ENCODE results near the gene KCNK3.

KCNK3 gene

DNA sequence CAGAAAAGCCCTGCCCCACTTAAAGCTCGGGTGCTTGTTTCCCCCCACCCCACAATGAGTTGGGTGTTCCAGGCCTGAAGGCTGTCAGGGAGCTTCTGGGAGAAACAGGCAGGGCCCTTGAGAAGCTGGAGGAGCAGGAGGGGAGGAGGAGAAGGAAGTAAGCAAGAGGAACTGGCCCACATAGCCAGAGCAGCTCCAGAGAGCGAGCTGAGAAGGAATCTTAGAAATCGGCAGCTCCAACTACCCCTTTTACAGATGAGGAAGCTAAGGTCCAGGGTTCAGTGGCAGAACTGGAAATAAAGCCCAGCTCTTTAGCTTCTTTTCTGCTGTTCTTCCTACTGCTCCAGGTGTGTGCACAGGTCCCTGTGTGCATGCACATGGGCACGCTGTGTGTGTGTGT is 12.7 kb upstream of the KCNK3 start:
- TF ChIP-seq, protein P1, sequence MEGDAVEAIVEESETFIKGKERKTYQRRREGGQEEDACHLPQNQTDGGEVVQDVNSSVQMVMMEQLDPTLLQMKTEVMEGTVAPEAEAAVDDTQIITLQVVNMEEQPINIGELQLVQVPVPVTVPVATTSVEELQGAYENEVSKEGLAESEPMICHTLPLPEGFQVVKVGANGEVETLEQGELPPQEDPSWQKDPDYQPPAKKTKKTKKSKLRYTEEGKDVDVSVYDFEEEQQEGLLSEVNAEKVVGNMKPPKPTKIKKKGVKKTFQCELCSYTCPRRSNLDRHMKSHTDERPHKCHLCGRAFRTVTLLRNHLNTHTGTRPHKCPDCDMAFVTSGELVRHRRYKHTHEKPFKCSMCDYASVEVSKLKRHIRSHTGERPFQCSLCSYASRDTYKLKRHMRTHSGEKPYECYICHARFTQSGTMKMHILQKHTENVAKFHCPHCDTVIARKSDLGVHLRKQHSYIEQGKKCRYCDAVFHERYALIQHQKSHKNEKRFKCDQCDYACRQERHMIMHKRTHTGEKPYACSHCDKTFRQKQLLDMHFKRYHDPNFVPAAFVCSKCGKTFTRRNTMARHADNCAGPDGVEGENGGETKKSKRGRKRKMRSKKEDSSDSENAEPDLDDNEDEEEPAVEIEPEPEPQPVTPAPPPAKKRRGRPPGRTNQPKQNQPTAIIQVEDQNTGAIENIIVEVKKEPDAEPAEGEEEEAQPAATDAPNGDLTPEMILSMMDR (IDR thresholded peaks at IDR 0.05; ENCODE audit: insufficient read depth, low read length, poor library complexity, severe bottlenecking), result no peak
- no peak for DNase-seq (ENCODE audit: extremely low read depth, insufficient read length)

GRCh38 chr2:26681656-26682055 is 10.9 kb upstream of the KCNK3 start:
- H3K36me3 ChIP-seq (ENCODE audit: control insufficient read depth, insufficient read depth, low read length), result no peaks in the 10 kb centered on the region
- TF ChIP-seq, protein P1 (IDR thresholded peaks at IDR 0.05; ENCODE audit: insufficient read depth, low read length, poor library complexity, severe bottlenecking), result no peak
- H3K4me3 ChIP-seq (replicated peaks; ENCODE audit: low read depth, low read length), result no peak overlapping the region
- H3K27me3 ChIP-seq (replicated peaks; ENCODE audit: control insufficient read depth, insufficient read depth, low read length), result peaks cover 2% of the 10 kb centered on the region
- DNase-seq (ENCODE audit: extremely low read depth, insufficient read length), result no peak

More for the DNA sequence above, 12.7 kb upstream of the KCNK3 start:
- no peaks in the 10 kb centered on the region for H3K36me3 ChIP-seq (ENCODE audit: control insufficient read depth, insufficient read depth, low read length)
- H3K4me3 ChIP-seq (replicated peaks; ENCODE audit: low read depth, low read length), result no peak overlapping the region
- peaks cover 2% of the 10 kb centered on the region for H3K27me3 ChIP-seq (replicated peaks; ENCODE audit: control insufficient read depth, insufficient read depth, low read length)

DNA sequence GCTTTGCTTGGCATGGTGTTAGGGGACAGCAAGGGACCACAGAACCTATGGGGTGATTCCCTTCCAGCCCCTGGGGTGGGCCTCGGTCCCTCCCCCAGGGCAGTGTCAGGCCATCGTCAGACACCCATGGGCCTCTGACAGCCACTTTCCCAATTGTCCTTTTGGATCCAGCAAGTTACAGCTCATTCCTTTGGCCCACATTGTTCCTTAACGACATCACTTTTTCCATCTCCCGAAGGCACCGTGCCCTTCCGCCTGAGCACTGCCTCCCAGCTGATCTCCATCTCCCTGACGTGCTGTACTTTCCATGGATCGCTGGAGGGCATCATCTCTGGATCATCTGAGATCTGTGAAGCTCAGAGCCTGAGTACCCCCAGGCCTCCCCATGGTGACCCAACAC is 10.4 kb upstream of the KCNK3 start:
- TF ChIP-seq, protein P1 (IDR thresholded peaks at IDR 0.05; ENCODE audit: insufficient read depth, low read length, poor library complexity, severe bottlenecking), result no peak
- Histone ChIP-seq H3K27me3 (replicated peaks; ENCODE audit: control insufficient read depth, insufficient read depth, low read length) (peaks cover 2% of the 10 kb centered on the region), H3K36me3 (ENCODE audit: control insufficient read depth, insufficient read depth, low read length) (no peaks in the 10 kb centered on the region), H3K4me3 (replicated peaks; ENCODE audit: low read depth, low read length) (no peak overlapping the region)
- DNase-seq (ENCODE audit: extremely low read depth, insufficient read length), result no peak

DNA sequence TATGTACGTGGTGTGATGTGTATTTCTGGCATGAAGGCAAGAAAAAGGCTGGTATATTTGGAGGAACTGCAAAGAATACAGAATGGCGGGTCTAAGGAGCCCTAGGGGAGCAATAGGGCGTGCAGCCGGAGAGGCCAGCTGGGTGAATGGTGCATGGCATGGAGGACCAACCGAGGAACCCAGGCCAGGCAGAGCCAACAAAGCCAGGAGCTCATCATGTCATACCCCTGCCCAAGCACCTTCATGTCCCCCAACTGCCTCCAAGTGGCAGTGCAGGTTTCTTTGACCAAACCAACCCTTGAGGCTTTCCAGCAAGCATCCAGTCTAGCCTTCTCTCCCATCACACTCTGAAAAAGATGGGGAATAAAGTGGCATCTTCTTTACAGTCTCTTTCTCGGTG is 8.9 kb upstream of the KCNK3 start:
- H3K27me3 ChIP-seq (replicated peaks; ENCODE audit: control insufficient read depth, insufficient read depth, low read length), result peaks cover 4% of the 10 kb centered on the region
- no peak overlapping the region for H3K4me3 ChIP-seq (replicated peaks; ENCODE audit: low read depth, low read length)
- TF ChIP-seq, protein P1 (IDR thresholded peaks at IDR 0.05; ENCODE audit: insufficient read depth, low read length, poor library complexity, severe bottlenecking), result no peak
- H3K36me3 ChIP-seq (ENCODE audit: control insufficient read depth, insufficient read depth, low read length), result no peaks in the 10 kb centered on the region
- DNase-seq (ENCODE audit: extremely low read depth, insufficient read length), result no peak

- Histone ChIP-seq H3K36me3 (ENCODE audit: control insufficient read depth, insufficient read depth, low read length) (no peaks in the 10 kb centered on the region), H3K4me3 (replicated peaks; ENCODE audit: low read depth, low read length) (no peak overlapping the region), H3K27me3 (replicated peaks; ENCODE audit: control insufficient read depth, insufficient read depth, low read length) (peaks cover 4% of the 10 kb centered on the region)
- TF ChIP-seq, protein P1 (IDR thresholded peaks at IDR 0.05; ENCODE audit: insufficient read depth, low read length, poor library complexity, severe bottlenecking), result no peak
- DNase-seq (ENCODE audit: extremely low read depth, insufficient read length), result no peak
Observed at GRCh38 chr2:26685341-26685740, 7.2 kb upstream of the KCNK3 start.

Data from GM06990 (cell line).